Lung microvascular endothelial cell (primary cell): ENCODE data around the gene CD53. TPM values are rescaled to one million over a fixed set of nuclear protein-coding genes. Genes with fewer than 3 reads are reported as not detected.
A peak's percentile ranks its signal among the peaks of the same experiment; 100 is the strongest.
"Not testable (repeated sequence)": the region's sequence is repeated elsewhere in the genome, so short reads cannot be mapped to it uniquely, and the experiment has no call there.

ENCODE experiments used
- DNase-seq, 2 donors: peaks; one replicate each; pipeline versions ENCODE4 v3.0.0 to v3.0.0-alpha.2; 2010; ENCODE audit warnings: low read depth in 2 of 2
- total RNA-seq: library from RNA; depleted of rRNA; stranded (reverse); fragments of >200 nt; gene quantifications from 2 replicates; pipeline ENCODE4 v1.2.1, GENCODE V29; 2014

Gene CD53
- total RNA-seq, result not detected in 2 replicates

- DNase-seq, result no peak
Measured at GRCh38 chr1:110872745-110873720, at the start of gene CD53. TSS of gene CD53 (plus strand) at chr1:110873148. CDS start at chr1:110891409, 18,261 bp downstream.

- DNase-seq, result no peak
Measured at GRCh38 chr1:110824192-110824591, 48.8 kb upstream of the CD53 start.

GRCh38 chr1:110829955-110830553, 42.9 kb upstream of the CD53 start:
- DNase-seq, result peak; percentile 25 to 29

- not testable (repeated sequence) for DNase-seq
Measured at GRCh38 chr1:110833779-110834178, 39.2 kb upstream of the CD53 start.

- DNase-seq, result no peak
Measured at GRCh38 chr1:110846861-110847260, 26.1 kb upstream of the CD53 start.

GRCh38 chr1:110850145-110850544, 22.8 kb upstream of the CD53 start:
- DNase-seq, result no peak

GRCh38 chr1:110850627-110851026, 22.3 kb upstream of the CD53 start:
- no peak for DNase-seq

- DNase-seq, result no peak
Measured at GRCh38 chr1:110853135-110853534, 19.8 kb upstream of the CD53 start.

- no peak for DNase-seq
Measured at GRCh38 chr1:110856410-110856809, 16.5 kb upstream of the CD53 start.

GRCh38 chr1:110857964-110858948, 14.7 kb upstream of the CD53 start:
- DNase-seq, result no peak

GRCh38 chr1:110859062-110859461, 13.9 kb upstream of the CD53 start:
- no peak for DNase-seq

GRCh38 chr1:110860174-110860573, 12.8 kb upstream of the CD53 start:
- DNase-seq, result no peak

- not testable (repeated sequence) for DNase-seq
Measured at GRCh38 chr1:110860620-110861019, 12.3 kb upstream of the CD53 start.

GRCh38 chr1:110861942-110862341, 11.0 kb upstream of the CD53 start:
- DNase-seq, result not testable (repeated sequence)

- no peak for DNase-seq
Measured at GRCh38 chr1:110864287-110864686, 8.7 kb upstream of the CD53 start.

GRCh38 chr1:110870721-110871388, 2.1 kb upstream of the CD53 start:
- no peak for DNase-seq

GRCh38 chr1:110872366-110872744, 593 bp upstream of the CD53 start:
- no peak for DNase-seq

- DNase-seq, result no peak
Measured at GRCh38 chr1:110873856-110874255, 908 bp downstream of the CD53 start.

GRCh38 chr1:110874324-110875215, 1.6 kb downstream of the CD53 start:
- no peak for DNase-seq

GRCh38 chr1:110875216-110875731, 2.3 kb downstream of the CD53 start:
- DNase-seq, result no peak
